ENCODE measurements around the gene KIF3C.

- no peak for TF ChIP-seq POLR2AphosphoS5 (IDR thresholded peaks at IDR 0.05; ENCODE audit: insufficient read depth, low read depth, low read length)
- TF ChIP-seq, protein P1, sequence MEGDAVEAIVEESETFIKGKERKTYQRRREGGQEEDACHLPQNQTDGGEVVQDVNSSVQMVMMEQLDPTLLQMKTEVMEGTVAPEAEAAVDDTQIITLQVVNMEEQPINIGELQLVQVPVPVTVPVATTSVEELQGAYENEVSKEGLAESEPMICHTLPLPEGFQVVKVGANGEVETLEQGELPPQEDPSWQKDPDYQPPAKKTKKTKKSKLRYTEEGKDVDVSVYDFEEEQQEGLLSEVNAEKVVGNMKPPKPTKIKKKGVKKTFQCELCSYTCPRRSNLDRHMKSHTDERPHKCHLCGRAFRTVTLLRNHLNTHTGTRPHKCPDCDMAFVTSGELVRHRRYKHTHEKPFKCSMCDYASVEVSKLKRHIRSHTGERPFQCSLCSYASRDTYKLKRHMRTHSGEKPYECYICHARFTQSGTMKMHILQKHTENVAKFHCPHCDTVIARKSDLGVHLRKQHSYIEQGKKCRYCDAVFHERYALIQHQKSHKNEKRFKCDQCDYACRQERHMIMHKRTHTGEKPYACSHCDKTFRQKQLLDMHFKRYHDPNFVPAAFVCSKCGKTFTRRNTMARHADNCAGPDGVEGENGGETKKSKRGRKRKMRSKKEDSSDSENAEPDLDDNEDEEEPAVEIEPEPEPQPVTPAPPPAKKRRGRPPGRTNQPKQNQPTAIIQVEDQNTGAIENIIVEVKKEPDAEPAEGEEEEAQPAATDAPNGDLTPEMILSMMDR (IDR thresholded peaks at IDR 0.05; ENCODE audit: extremely low read depth in 1 of 2, insufficient read depth in 1 of 2, low read depth in 1 of 2, low read length in 2 of 2), result no peak
- no peak for TF ChIP-seq POLR2A (IDR thresholded peaks at IDR 0.05; ENCODE audit: low read depth, low read length)
- TF ChIP-seq FOS (IDR thresholded peaks at IDR 0.05; ENCODE audit: borderline replicate concordance, insufficient read depth, low read length), result no peak
- no peak for TF ChIP-seq JUN (IDR thresholded peaks at IDR 0.05; ENCODE audit: borderline replicate concordance, insufficient read depth, insufficient read length, low read depth)
Measured at GRCh38 chr2:25941042-25941441, 41.3 kb downstream of the KIF3C start.

All from endothelial cell of umbilical vein (primary cell).